AG04449 (cell line): ENCODE data around the gene AGER.

Experiments
- CTCF ChIA-PET: fragments of 350-600 bp; formaldehyde crosslinking; extraction: SDS; loops from one replicate; lab custom pipeline; 2021; ENCODE audit warnings: antibody characterized with exemption; lab: Yijun Ruan, JAX
- POLR2A ChIA-PET: fragments of 400-600, 350-600 bp; formaldehyde crosslinking; extraction: SDS; loops from one replicate; lab custom pipeline; 2020; ENCODE audit warnings: antibody characterized with exemption, inconsistent platforms; lab: Yijun Ruan, JAX
- DNase-seq: peaks from one replicate; pipeline ENCODE4 v3.0.0-alpha.2; 2010; ENCODE audit warnings: low read depth, low spot score
- H3K4me3 ChIP-seq: 2 replicates; pipeline ENCODE4 v1.5.1; 2011; ENCODE audit warnings: low read depth, mild to moderate bottlenecking, control low read depth, low read length
- CTCF ChIP-seq: IDR thresholded peaks from one replicate; pipeline ENCODE4 v1.5.1; 2011; ENCODE audit warnings: mild to moderate bottlenecking, moderate library complexity, low read length, control low read depth, inconsistent platforms; ENCODE audit not compliant: insufficient read depth; ENCODE audit errors: missing control alignments

Gene AGER

GRCh38 chr6:32179766-32180405, 4.2 kb downstream of the AGER start:
- ChIA-PET POLR2A (no interaction called here), CTCF (interaction anchor here (1.1 to 2.0 kb wide), 4 partner anchors 11 to 63 kb away, joined by 3 to 8 read pairs (median 6); no protein-coding TSS in a partner anchor)
- DNase-seq: no peak
- H3K4me3 ChIP-seq: no peak overlapping the region
- no peak for TF ChIP-seq CTCF

- H3K4me3 ChIP-seq: peak overlapping the region; percentile 97
- ChIA-PET CTCF (interaction anchor here (1.1 to 2.0 kb wide), 4 partner anchors 12 to 62 kb away, joined by 3 to 8 read pairs (median 6); no protein-coding TSS in a partner anchor), POLR2A (interaction anchor here (0.7 to 1.7 kb wide), 2 partner anchors 16 to 69 kb away, joined by 3 to 8 read pairs; no protein-coding TSS in a partner anchor)
- no peak for TF ChIP-seq CTCF
- no peak for DNase-seq
Measured at GRCh38 chr6:32178547-32179440, 5.3 kb downstream of the AGER start.

GRCh38 chr6:32177788-32178546, 6.1 kb downstream of the AGER start, which contains the start of gene RNF5:
Gene RNF5, plus strand, starts transcription at chr6:32178405. Its CDS starts 107 bp downstream, at chr6:32178512.
- peak; percentile 100 for DNase-seq
- ChIA-PET POLR2A (interaction anchor here (0.9 to 2.4 kb wide), 5 partner anchors 17 to 794 kb away, joined by 4 to 8 read pairs (median 7); partner anchors contain the start of genes ATF6B and FKBPL), CTCF (interaction anchor here (1.3 to 2.1 kb wide), 3 partner anchors 15 to 60 kb away, joined by 4 to 6 read pairs (median 5); partner anchors contain the start of gene GPSM3)

GRCh38 chr6:32177183-32177787, 6.8 kb downstream of the AGER start:
- ChIA-PET CTCF (interaction anchor here (1.4 to 2.1 kb wide), 3 partner anchors 12 to 60 kb away, joined by 4 to 6 read pairs (median 5); partner anchors contain the start of genes GPSM3 and PBX2), POLR2A (interaction anchor here (0.9 to 2.4 kb wide), 5 partner anchors 18 to 795 kb away, joined by 4 to 8 read pairs (median 7); partner anchors contain the start of genes ATF6B and FKBPL)
- no peak for DNase-seq

More at GRCh38 chr6:32177788-32178546, 6.1 kb downstream of the AGER start, which contains the start of gene RNF5:
- H3K4me3 ChIP-seq: peak within 1 kb of the TSS; percentile 97
- TF ChIP-seq CTCF: no peak

More at GRCh38 chr6:32177183-32177787, 6.8 kb downstream of the AGER start:
- TF ChIP-seq CTCF: no peak
- peak overlapping the region; percentile 97 for H3K4me3 ChIP-seq
